Measurements from ENCODE around the gene SNX25.
"Not testable (repeated sequence)": the region's sequence is repeated elsewhere in the genome, so short reads cannot be mapped to it uniquely, and the experiment has no call there.

Gene SNX25

GRCh38 chr4:185247151-185247550 lies 37.8 kb downstream of the SNX25 start:
- no peaks in the 10 kb centered on the region for H3K4me1 ChIP-seq (ENCODE audit: control insufficient read depth, insufficient read depth, low read length)
- peak overlapping the region; percentile 57; the same call in 1 of the 2 replicates for H3K27ac ChIP-seq (ENCODE audit: low read depth, low read length)
- H3K9ac ChIP-seq (ENCODE audit: low read length): no peak overlapping the region
- no peaks in the 10 kb centered on the region for H3K9me3 ChIP-seq (ENCODE audit: control insufficient read depth, insufficient read depth, low read depth, low read length)
- no peaks in the 10 kb centered on the region for H3K27me3 ChIP-seq (ENCODE audit: control insufficient read depth, insufficient read depth, low read length)
- 0 out of 2 replicates have a peak, but pooled peaks cover 3% of the 10 kb centered on the region for H3K36me3 ChIP-seq (ENCODE audit: control insufficient read depth, insufficient read depth, low read length)
- H3K4me3 ChIP-seq (ENCODE audit: low read depth, low read length): no peak overlapping the region

- Histone ChIP-seq H3K9ac (ENCODE audit: low read length) (no peak overlapping the region), H3K9me3 (ENCODE audit: control insufficient read depth, insufficient read depth, low read depth, low read length) (no peaks in the 10 kb centered on the region), H3K27me3 (ENCODE audit: control insufficient read depth, insufficient read depth, low read length) (no peaks in the 10 kb centered on the region), H3K4me3 (ENCODE audit: low read depth, low read length) (no peak overlapping the region), H3K4me1 (ENCODE audit: control insufficient read depth, insufficient read depth, low read length) (no peaks in the 10 kb centered on the region), H3K36me3 (ENCODE audit: control insufficient read depth, insufficient read depth, low read length) (0 out of 2 replicates have a peak, but pooled peaks cover 3% of the 10 kb centered on the region), H3K27ac (ENCODE audit: low read depth, low read length) (no peak overlapping the region)
Observed at GRCh38 chr4:185248393-185249039, 39.1 kb downstream of the SNX25 start.

GRCh38 chr4:185249105-185249504 lies 39.7 kb downstream of the SNX25 start:
- Histone ChIP-seq H3K27me3 (ENCODE audit: control insufficient read depth, insufficient read depth, low read length) (no peaks in the 10 kb centered on the region), H3K4me1 (ENCODE audit: control insufficient read depth, insufficient read depth, low read length) (peaks cover 2% of the 10 kb centered on the region; the same call in 1 of the 2 replicates), H3K27ac (ENCODE audit: low read depth, low read length) (no peak overlapping the region), H3K9me3 (ENCODE audit: control insufficient read depth, insufficient read depth, low read depth, low read length) (no peaks in the 10 kb centered on the region), H3K4me3 (ENCODE audit: low read depth, low read length) (no peak overlapping the region), H3K9ac (ENCODE audit: low read length) (no peak overlapping the region), H3K36me3 (ENCODE audit: control insufficient read depth, insufficient read depth, low read length) (0 out of 2 replicates have a peak, but pooled peaks cover 3% of the 10 kb centered on the region)

GRCh38 chr4:185254434-185254833 lies 45.0 kb downstream of the SNX25 start:
- H3K4me3 ChIP-seq (ENCODE audit: low read depth, low read length): no peak overlapping the region
- peaks cover 15% of the 10 kb centered on the region for H3K4me1 ChIP-seq (ENCODE audit: control insufficient read depth, insufficient read depth, low read length)
- H3K27me3 ChIP-seq (ENCODE audit: control insufficient read depth, insufficient read depth, low read length): no peaks in the 10 kb centered on the region
- no peaks in the 10 kb centered on the region for H3K9me3 ChIP-seq (ENCODE audit: control insufficient read depth, insufficient read depth, low read depth, low read length)
- H3K36me3 ChIP-seq (ENCODE audit: control insufficient read depth, insufficient read depth, low read length): peaks cover 4% of the 10 kb centered on the region; the same call in 1 of the 2 replicates
- H3K27ac ChIP-seq (ENCODE audit: low read depth, low read length): 0 out of 2 replicates have a peak overlapping the region, but pooled peaks have one; percentile 7
- H3K9ac ChIP-seq (ENCODE audit: low read length): no peak overlapping the region

GRCh38 chr4:185255868-185256267 lies 46.5 kb downstream of the SNX25 start:
- no peak overlapping the region for H3K9ac ChIP-seq (ENCODE audit: low read length)
- H3K36me3 ChIP-seq (ENCODE audit: control insufficient read depth, insufficient read depth, low read length): peaks cover 4% of the 10 kb centered on the region; the same call in 1 of the 2 replicates
- H3K27me3 ChIP-seq (ENCODE audit: control insufficient read depth, insufficient read depth, low read length): no peaks in the 10 kb centered on the region
- H3K4me3 ChIP-seq (ENCODE audit: low read depth, low read length): no peak overlapping the region
- no peaks in the 10 kb centered on the region for H3K9me3 ChIP-seq (ENCODE audit: control insufficient read depth, insufficient read depth, low read depth, low read length)
- peaks cover 19% of the 10 kb centered on the region for H3K4me1 ChIP-seq (ENCODE audit: control insufficient read depth, insufficient read depth, low read length)
- no peak overlapping the region for H3K27ac ChIP-seq (ENCODE audit: low read depth, low read length)

- Histone ChIP-seq H3K27ac (ENCODE audit: low read depth, low read length) (no peak overlapping the region), H3K36me3 (ENCODE audit: control insufficient read depth, insufficient read depth, low read length) (peaks cover 4% of the 10 kb centered on the region; the same call in 1 of the 2 replicates)
Observed at GRCh38 chr4:185256446-185256845, 47.0 kb downstream of the SNX25 start.

GRCh38 chr4:185257086-185257485 lies 47.7 kb downstream of the SNX25 start:
- H3K9me3 ChIP-seq (ENCODE audit: control insufficient read depth, insufficient read depth, low read depth, low read length): no peaks in the 10 kb centered on the region
- peaks cover 19% of the 10 kb centered on the region for H3K4me1 ChIP-seq (ENCODE audit: control insufficient read depth, insufficient read depth, low read length)
- no peaks in the 10 kb centered on the region for H3K27me3 ChIP-seq (ENCODE audit: control insufficient read depth, insufficient read depth, low read length)
- peaks cover 4% of the 10 kb centered on the region; the same call in 1 of the 2 replicates for H3K36me3 ChIP-seq (ENCODE audit: control insufficient read depth, insufficient read depth, low read length)
- H3K9ac ChIP-seq (ENCODE audit: low read length): no peak overlapping the region
- H3K27ac ChIP-seq (ENCODE audit: low read depth, low read length): no peak overlapping the region
- H3K4me3 ChIP-seq (ENCODE audit: low read depth, low read length): no peak overlapping the region

More at GRCh38 chr4:185256446-185256845, 47.0 kb downstream of the SNX25 start:
- no peaks in the 10 kb centered on the region for H3K9me3 ChIP-seq (ENCODE audit: control insufficient read depth, insufficient read depth, low read depth, low read length)
- H3K9ac ChIP-seq (ENCODE audit: low read length): no peak overlapping the region
- H3K4me3 ChIP-seq (ENCODE audit: low read depth, low read length): no peak overlapping the region
- no peaks in the 10 kb centered on the region for H3K27me3 ChIP-seq (ENCODE audit: control insufficient read depth, insufficient read depth, low read length)
- H3K4me1 ChIP-seq (ENCODE audit: control insufficient read depth, insufficient read depth, low read length): peaks cover 19% of the 10 kb centered on the region

GRCh38 chr4:185257694-185258093 lies 48.3 kb downstream of the SNX25 start:
- H3K36me3 ChIP-seq (ENCODE audit: control insufficient read depth, insufficient read depth, low read length): peaks cover 5% of the 10 kb centered on the region
- no peak overlapping the region for H3K27ac ChIP-seq (ENCODE audit: low read depth, low read length)
- no peaks in the 10 kb centered on the region for H3K9me3 ChIP-seq (ENCODE audit: control insufficient read depth, insufficient read depth, low read depth, low read length)
- H3K4me3 ChIP-seq (ENCODE audit: low read depth, low read length): no peak overlapping the region
- H3K9ac ChIP-seq (ENCODE audit: low read length): no peak overlapping the region
- no peaks in the 10 kb centered on the region for H3K27me3 ChIP-seq (ENCODE audit: control insufficient read depth, insufficient read depth, low read length)
- H3K4me1 ChIP-seq (ENCODE audit: control insufficient read depth, insufficient read depth, low read length): peaks cover 19% of the 10 kb centered on the region

GRCh38 chr4:185258741-185259140 lies 49.3 kb downstream of the SNX25 start:
- H3K27ac ChIP-seq (ENCODE audit: low read depth, low read length); H3K27me3 ChIP-seq (ENCODE audit: control insufficient read depth, insufficient read depth, low read length); H3K36me3 ChIP-seq (ENCODE audit: control insufficient read depth, insufficient read depth, low read length); H3K9me3 ChIP-seq (ENCODE audit: control insufficient read depth, insufficient read depth, low read depth, low read length); H3K4me3 ChIP-seq (ENCODE audit: low read depth, low read length); H3K9ac ChIP-seq (ENCODE audit: low read length): not testable (repeated sequence)
- peaks cover 19% of the 10 kb centered on the region for H3K4me1 ChIP-seq (ENCODE audit: control insufficient read depth, insufficient read depth, low read length)

- peaks cover 10% of the 10 kb centered on the region for H3K36me3 ChIP-seq (ENCODE audit: control insufficient read depth, insufficient read depth, low read length)
- H3K27me3 ChIP-seq (ENCODE audit: control insufficient read depth, insufficient read depth, low read length): no peaks in the 10 kb centered on the region
- H3K4me1 ChIP-seq (ENCODE audit: control insufficient read depth, insufficient read depth, low read length): peaks cover 11% of the 10 kb centered on the region
- no peak overlapping the region for H3K27ac ChIP-seq (ENCODE audit: low read depth, low read length)
- H3K9me3 ChIP-seq (ENCODE audit: control insufficient read depth, insufficient read depth, low read depth, low read length): no peaks in the 10 kb centered on the region
- no peak overlapping the region for H3K9ac ChIP-seq (ENCODE audit: low read length)
- H3K4me3 ChIP-seq (ENCODE audit: low read depth, low read length): no peak overlapping the region
Observed at GRCh38 chr4:185259719-185260118, 50.3 kb downstream of the SNX25 start.

GRCh38 chr4:185261946-185262345 lies 52.5 kb downstream of the SNX25 start:
- H3K36me3 ChIP-seq (ENCODE audit: control insufficient read depth, insufficient read depth, low read length): peaks cover 9% of the 10 kb centered on the region
- no peaks in the 10 kb centered on the region for H3K27me3 ChIP-seq (ENCODE audit: control insufficient read depth, insufficient read depth, low read length)
- H3K27ac ChIP-seq (ENCODE audit: low read depth, low read length): no peak overlapping the region
- H3K4me1 ChIP-seq (ENCODE audit: control insufficient read depth, insufficient read depth, low read length): peaks cover 12% of the 10 kb centered on the region; the same call in 1 of the 2 replicates
- H3K4me3 ChIP-seq (ENCODE audit: low read depth, low read length): no peak overlapping the region
- no peaks in the 10 kb centered on the region for H3K9me3 ChIP-seq (ENCODE audit: control insufficient read depth, insufficient read depth, low read depth, low read length)
- H3K9ac ChIP-seq (ENCODE audit: low read length): no peak overlapping the region
